ENCODE results near the gene SOX13. TPM values are rescaled to one million over a fixed set of nuclear protein-coding genes. Genes with fewer than 3 reads are reported as not detected.

SOX13 gene
- total RNA-seq, 1 experiment from 2014 or later = 31.5 TPM

- TF ChIP-seq CTCF (IDR thresholded peaks at IDR 0.05; ENCODE audit: insufficient read depth in 1 of 2, low read depth in 1 of 2, low read length in 1 of 2, severe bottlenecking in 1 of 2, unreplicated experiment in 1 of 2) = no peak
- Histone ChIP-seq H3K4me1 (peaks cover 5% of the 10 kb centered on the region; the same call in 1 of the 2 replicates), H3K9me3 (no peaks in the 10 kb centered on the region), H3K27me3 (replicated peaks; ENCODE audit: control insufficient read depth, insufficient read depth, low read length) (no peaks in the 10 kb centered on the region), H3K4me3 (ENCODE audit: low read depth, low read length) (no peak overlapping the region), H3K36me3 (ENCODE audit: control insufficient read depth, insufficient read depth, low read length) (peaks cover 2% of the 10 kb centered on the region; the same call in 1 of the 2 replicates)
- Mint-ChIP-seq H3K36me3 (ENCODE audit: insufficient read depth, unreplicated experiment) (peaks cover 35% of the 10 kb centered on the region), H3K4me1 (ENCODE audit: low read depth, unreplicated experiment) (peaks cover 19% of the 10 kb centered on the region), H3K9me3 (ENCODE audit: unreplicated experiment) (no peaks in the 10 kb centered on the region), H3K27me3 (ENCODE audit: insufficient read depth, unreplicated experiment) (no peaks in the 10 kb centered on the region), H3K4me3 (ENCODE audit: unreplicated experiment) (no peak overlapping the region), H3K27ac (ENCODE audit: unreplicated experiment) (no peak overlapping the region)
- intact Hi-C loops (cut with micrococcal nuclease; ENCODE audit: unreplicated experiment) = no loop called here
- POLR2A ChIA-PET = no interaction called here
- BruUV-seq (replicated peaks) = no TSS peak
- DNase-seq = no peak
- CTCF ChIA-PET = interaction anchor here (1.6 kb wide), 1 partner anchor 260 kb away, joined by 5 read pairs; no protein-coding TSS in a partner anchor
Measured at GRCh38 chr1:204130981-204131892, 58.3 kb downstream of the SOX13 start.

GRCh38 chr1:204131978-204132377 lies 59.1 kb downstream of the SOX13 start:
- no TSS peak for BruUV-seq (replicated peaks)
- no peaks in the 10 kb centered on the region for H3K9me3 ChIP-seq
- peaks cover 2% of the 10 kb centered on the region; the same call in 1 of the 2 replicates for H3K36me3 ChIP-seq (ENCODE audit: control insufficient read depth, insufficient read depth, low read length)
- no peaks in the 10 kb centered on the region for H3K27me3 ChIP-seq (replicated peaks; ENCODE audit: control insufficient read depth, insufficient read depth, low read length)
- Mint-ChIP-seq H3K4me3 (ENCODE audit: unreplicated experiment) (no peak overlapping the region), H3K27me3 (ENCODE audit: insufficient read depth, unreplicated experiment) (no peaks in the 10 kb centered on the region), H3K9me3 (ENCODE audit: unreplicated experiment) (no peaks in the 10 kb centered on the region), H3K4me1 (ENCODE audit: low read depth, unreplicated experiment) (peaks cover 19% of the 10 kb centered on the region), H3K27ac (ENCODE audit: unreplicated experiment) (no peak overlapping the region), H3K36me3 (ENCODE audit: insufficient read depth, unreplicated experiment) (peaks cover 27% of the 10 kb centered on the region)
- CTCF ChIA-PET = no interaction called here
- peaks cover 5% of the 10 kb centered on the region; the same call in 1 of the 2 replicates for H3K4me1 ChIP-seq
- no peak for DNase-seq
- POLR2A ChIA-PET = no interaction called here
- H3K4me3 ChIP-seq (ENCODE audit: low read depth, low read length) = no peak overlapping the region
- intact Hi-C loops (cut with micrococcal nuclease; ENCODE audit: unreplicated experiment) = loop anchor here (1.0 kb wide), 1 partner anchor 30 kb away; no protein-coding TSS in a partner anchor
- TF ChIP-seq CTCF (IDR thresholded peaks at IDR 0.05; ENCODE audit: insufficient read depth in 1 of 2, low read depth in 1 of 2, low read length in 1 of 2, severe bottlenecking in 1 of 2, unreplicated experiment in 1 of 2) = no peak

GRCh38 chr1:204132718-204133117 lies 59.8 kb downstream of the SOX13 start:
- H3K4me3 ChIP-seq (ENCODE audit: low read depth, low read length) = no peak overlapping the region
- peaks cover 2% of the 10 kb centered on the region; the same call in 1 of the 2 replicates for H3K36me3 ChIP-seq (ENCODE audit: control insufficient read depth, insufficient read depth, low read length)
- Mint-ChIP-seq H3K36me3 (ENCODE audit: insufficient read depth, unreplicated experiment) (peaks cover 26% of the 10 kb centered on the region), H3K4me1 (ENCODE audit: low read depth, unreplicated experiment) (peaks cover 16% of the 10 kb centered on the region), H3K27me3 (ENCODE audit: insufficient read depth, unreplicated experiment) (no peaks in the 10 kb centered on the region), H3K4me3 (ENCODE audit: unreplicated experiment) (no peak overlapping the region), H3K27ac (ENCODE audit: unreplicated experiment) (no peak overlapping the region), H3K9me3 (ENCODE audit: unreplicated experiment) (no peaks in the 10 kb centered on the region)
- no peaks in the 10 kb centered on the region for H3K27me3 ChIP-seq (replicated peaks; ENCODE audit: control insufficient read depth, insufficient read depth, low read length)
- DNase-seq = no peak
- H3K9me3 ChIP-seq = no peaks in the 10 kb centered on the region
- intact Hi-C loops (cut with micrococcal nuclease; ENCODE audit: unreplicated experiment) = loop anchor here (1.0 kb wide), 1 partner anchor 30 kb away; no protein-coding TSS in a partner anchor
- POLR2A ChIA-PET = no interaction called here
- peaks cover 5% of the 10 kb centered on the region; the same call in 1 of the 2 replicates for H3K4me1 ChIP-seq
- TF ChIP-seq CTCF (IDR thresholded peaks at IDR 0.05; ENCODE audit: insufficient read depth in 1 of 2, low read depth in 1 of 2, low read length in 1 of 2, severe bottlenecking in 1 of 2, unreplicated experiment in 1 of 2) = no peak
- BruUV-seq (replicated peaks) = no TSS peak
- CTCF ChIA-PET = no interaction called here
